HG03066 (cell line): ENCODE data around the gene VPS39.
"Not testable (repeated sequence)": the region's sequence is repeated elsewhere in the genome, so short reads cannot be mapped to it uniquely, and the experiment has no call there.

Experiments
- ATAC-seq: cut with Tn5 transposase; IDR thresholded peaks from one replicate; pipeline ENCODE4 v1.9.1; 2021; ENCODE audit warnings: low read depth; ENCODE audit not compliant: unreplicated experiment

VPS39 gene, protein sequence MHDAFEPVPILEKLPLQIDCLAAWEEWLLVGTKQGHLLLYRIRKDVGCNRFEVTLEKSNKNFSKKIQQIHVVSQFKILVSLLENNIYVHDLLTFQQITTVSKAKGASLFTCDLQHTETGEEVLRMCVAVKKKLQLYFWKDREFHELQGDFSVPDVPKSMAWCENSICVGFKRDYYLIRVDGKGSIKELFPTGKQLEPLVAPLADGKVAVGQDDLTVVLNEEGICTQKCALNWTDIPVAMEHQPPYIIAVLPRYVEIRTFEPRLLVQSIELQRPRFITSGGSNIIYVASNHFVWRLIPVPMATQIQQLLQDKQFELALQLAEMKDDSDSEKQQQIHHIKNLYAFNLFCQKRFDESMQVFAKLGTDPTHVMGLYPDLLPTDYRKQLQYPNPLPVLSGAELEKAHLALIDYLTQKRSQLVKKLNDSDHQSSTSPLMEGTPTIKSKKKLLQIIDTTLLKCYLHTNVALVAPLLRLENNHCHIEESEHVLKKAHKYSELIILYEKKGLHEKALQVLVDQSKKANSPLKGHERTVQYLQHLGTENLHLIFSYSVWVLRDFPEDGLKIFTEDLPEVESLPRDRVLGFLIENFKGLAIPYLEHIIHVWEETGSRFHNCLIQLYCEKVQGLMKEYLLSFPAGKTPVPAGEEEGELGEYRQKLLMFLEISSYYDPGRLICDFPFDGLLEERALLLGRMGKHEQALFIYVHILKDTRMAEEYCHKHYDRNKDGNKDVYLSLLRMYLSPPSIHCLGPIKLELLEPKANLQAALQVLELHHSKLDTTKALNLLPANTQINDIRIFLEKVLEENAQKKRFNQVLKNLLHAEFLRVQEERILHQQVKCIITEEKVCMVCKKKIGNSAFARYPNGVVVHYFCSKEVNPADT

DNA sequence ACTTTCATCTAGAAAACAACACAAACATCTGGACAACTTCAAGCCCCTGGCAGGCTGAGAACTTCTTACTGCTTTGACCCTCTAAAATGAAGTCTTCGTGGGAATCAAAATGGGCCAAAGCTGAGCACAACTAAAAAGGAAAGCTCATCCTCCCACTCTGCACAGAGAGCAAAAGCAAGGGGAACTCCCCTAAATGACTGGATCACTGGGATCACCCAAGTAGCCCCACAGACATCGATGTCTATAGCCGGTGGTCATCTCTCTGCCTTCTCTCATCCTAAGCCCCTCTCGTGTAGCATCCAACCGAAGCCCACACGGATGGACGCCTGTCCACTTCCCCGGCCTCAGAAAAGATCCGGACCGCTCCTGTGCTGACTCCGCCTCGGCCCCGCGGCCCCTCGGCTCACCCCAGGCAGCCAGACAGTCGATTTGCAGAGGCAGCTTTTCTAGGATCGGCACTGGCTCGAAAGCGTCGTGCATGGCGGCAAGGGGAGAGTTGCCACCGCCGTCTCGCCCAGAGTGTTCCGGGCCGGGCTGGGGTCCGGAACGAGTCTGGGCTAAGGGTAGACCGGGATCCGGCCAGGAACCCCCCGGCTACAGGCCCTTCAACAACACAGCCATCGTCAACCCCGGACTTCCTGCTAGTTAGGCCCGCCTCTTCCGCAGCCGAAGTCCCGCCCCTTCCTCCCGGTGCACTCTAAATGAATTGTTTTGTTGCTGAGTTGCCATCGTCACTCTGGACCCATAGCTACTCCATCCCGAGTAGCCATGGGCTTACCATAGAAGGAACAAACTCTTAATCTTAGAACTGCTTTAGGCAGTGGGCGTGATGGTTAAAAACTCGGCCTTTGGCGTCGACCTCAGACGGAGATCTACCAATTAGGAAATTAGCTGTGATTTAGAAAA, at the start of gene VPS39:
Gene VPS39 (minus strand): TSS at position 631 of the 906 bp plus-strand sequence. CDS start 151 bp downstream, at position 480.
- ATAC-seq = peak; percentile 92

DNA sequence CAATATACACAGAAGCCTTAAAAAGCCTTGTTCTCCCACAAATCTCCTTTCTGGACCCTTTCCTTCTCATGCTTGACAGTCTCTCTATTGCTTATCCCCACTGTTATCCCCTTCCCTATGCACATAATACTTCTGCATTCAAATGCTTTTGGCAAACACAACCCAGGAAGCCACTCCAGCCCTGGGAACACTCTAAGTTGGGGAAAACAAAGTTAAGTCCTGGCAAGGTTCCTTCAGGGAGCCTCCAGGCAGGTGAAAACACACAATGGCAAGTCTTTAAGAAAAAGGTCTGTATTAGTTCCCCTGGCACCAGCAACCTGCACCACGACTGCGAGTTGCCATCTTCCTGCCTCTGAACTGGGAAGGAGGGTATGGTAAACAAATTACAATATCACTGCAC, 45.2 kb upstream of the VPS39 start:
- no peak for ATAC-seq

DNA sequence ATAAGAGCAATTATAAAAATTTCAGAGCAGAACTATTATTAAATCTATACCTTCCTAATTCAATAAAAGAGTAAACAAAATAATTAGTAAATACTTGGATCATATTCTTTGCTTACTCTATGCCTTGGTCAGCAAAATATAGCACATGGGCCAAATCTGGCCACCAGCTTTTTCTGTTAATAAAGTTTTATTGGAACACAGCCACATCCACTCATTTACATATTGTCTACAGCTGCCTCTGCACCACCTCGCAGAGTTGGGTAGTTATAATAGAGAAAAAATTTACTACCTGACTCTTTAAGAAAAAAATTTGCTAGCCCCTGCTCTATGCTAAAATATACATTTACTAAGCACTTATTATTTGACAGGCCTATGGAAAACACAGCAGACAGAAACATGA, 32.7 kb upstream of the VPS39 start:
- no peak for ATAC-seq

DNA sequence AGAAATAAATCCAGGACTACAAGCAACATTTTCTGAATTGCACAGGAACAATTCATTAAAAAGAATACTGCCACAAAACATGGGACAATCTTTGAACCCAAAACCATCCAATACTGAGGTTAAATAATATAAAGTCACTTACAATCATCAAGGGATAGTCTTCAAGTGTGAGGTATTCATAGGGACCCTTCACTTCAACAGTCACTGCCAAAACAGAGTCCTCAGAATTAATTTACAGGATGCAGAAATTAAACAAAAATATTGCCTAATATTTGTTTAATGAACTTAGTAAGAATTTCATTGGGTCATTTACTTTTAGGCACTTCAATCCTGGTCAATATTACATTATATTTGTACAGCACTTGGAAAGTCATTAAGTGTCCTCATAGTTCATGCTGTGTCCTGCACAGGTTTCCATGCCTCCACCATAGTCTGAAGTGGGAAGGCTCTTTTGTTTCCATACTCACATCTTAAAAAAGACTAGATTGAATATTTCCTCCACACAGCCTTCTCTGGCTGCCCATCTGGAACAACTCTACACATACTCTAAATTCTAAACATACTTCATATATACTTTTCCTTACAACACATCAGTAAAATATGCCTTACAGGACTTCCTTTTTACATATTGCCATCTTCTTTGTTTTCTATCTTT, 31.6 kb upstream of the VPS39 start:
- ATAC-seq = no peak

DNA sequence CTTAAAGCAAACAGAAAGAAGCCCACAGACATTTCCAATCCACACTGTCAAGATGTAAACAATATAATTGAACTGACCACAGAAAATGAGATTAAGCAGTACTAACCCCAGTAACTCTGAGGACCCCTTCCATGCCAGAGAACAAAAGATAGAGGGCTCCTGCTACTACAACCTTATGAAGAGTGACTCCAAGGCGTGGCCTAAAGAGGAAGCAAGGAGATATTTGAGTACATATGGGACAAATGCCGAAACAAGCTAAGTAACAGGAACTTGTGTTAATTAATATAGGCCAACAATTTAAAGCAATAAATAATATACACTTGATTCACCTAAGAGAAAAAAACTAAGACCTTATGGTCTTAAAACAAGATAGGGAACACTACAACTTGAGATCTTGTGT, 25.0 kb upstream of the VPS39 start:
- no peak for ATAC-seq

DNA sequence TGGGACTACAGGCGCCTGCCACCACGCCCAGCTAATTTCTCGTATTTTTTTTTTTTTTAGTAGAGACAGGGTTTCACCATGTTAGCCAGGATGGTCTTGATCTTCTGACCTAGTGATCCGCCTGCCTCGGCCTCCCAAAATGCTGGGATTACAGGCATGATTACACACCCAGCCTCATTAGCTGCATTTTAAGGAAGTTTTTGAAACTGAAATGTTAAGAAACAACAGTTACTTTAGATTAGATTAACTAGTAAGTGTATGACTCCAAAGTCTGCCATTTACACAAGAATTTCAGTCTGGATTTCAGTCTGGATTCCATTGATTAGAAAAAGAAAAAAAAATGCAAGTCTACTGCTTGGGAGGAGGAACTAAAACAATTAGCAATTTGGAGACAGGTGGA, 24.5 kb upstream of the VPS39 start:
- ATAC-seq = no peak

DNA sequence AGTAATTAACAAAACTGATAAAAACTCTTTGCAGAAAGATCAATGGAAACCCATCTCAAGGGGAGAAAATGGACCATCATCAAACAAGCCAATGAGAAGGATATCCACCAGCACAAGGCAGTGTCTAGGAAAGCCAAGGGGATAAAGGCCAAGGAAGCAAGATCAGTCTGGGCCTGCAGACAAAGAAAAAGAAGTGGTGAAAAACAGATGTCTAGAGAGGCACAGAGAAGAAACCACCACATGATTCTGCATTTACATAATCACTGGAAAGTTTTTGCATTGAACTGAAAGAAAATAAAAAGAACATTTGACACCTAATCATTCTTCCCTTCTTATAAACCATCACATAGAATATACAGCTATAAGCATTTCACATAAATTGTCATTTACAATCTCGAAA, 23.0 kb upstream of the VPS39 start:
- no peak for ATAC-seq

DNA sequence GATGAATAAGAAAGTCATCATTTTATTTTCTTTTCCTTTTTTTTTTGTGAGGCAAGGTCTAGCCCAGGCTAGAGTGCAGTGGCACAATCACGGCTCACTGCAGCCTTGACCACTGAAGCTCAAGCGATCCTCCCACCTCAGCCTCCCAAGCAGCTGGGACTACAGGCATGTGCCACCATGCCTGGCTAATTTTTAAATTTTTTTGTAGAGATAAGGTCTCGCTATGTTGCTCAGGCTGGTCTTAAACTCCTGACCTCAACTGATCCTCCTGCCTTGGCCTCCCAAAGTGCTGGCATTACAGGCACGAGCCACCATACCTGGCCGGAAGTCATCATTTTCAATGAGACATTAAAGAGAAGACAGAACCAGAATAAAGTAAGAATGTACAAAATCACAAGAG, 20.9 kb upstream of the VPS39 start:
- not testable (repeated sequence) for ATAC-seq

DNA sequence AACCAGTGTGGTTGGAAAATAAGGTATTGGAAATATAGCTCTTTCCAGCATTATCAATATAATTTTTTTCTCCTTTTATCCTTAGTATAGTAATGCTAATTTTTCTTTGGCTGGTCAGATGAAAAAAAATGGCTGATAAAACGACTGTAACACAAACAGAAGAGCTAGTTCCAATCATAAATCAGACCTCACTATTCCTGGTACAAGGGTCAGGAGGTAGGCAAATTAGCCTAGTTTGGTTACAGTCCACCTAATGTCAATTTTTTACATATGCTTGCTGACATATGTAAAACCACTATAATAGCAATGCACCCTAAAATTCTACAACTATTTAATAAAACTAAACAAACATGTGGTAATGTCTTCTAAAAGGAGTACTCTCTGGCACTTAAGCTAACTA, 19.9 kb upstream of the VPS39 start:
- no peak for ATAC-seq

DNA sequence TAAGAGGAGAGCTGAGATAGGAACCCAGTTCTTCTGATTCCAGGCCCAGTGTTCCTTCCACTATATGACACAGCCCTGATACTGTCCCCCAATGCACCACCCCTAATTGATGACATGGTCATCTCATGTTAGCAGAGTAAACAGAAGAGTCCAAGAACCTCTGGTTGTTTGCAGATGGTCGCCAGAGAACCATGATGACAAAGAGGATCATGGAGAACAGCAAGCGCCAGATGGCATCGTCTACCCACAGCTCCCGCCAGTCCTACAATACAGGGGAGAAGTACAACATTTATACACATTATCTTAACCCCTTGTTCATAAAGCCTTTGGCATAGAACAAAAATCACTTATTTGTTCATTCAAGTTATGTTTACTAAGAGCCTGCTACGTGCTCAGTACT, 18.5 kb upstream of the VPS39 start:
- ATAC-seq = no peak

DNA sequence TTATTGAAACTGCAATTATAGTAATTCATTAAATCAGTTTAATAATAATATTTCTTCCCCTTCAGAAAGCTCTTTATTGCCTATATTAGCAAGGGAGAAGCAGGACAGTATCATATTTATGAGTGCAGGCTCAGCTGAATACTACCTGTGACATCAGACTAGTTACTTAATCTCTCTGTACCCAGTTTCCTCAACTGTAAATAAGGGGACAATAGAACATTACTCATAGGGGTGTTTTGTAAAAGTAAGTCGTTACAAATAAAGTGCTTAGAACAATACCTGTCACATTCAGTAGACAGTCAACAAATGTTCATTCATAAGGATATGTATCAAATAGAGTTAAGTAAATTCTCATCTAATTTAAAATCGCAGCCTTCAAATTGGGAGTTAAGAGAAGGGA, 12.1 kb upstream of the VPS39 start:
- no peak for ATAC-seq

DNA sequence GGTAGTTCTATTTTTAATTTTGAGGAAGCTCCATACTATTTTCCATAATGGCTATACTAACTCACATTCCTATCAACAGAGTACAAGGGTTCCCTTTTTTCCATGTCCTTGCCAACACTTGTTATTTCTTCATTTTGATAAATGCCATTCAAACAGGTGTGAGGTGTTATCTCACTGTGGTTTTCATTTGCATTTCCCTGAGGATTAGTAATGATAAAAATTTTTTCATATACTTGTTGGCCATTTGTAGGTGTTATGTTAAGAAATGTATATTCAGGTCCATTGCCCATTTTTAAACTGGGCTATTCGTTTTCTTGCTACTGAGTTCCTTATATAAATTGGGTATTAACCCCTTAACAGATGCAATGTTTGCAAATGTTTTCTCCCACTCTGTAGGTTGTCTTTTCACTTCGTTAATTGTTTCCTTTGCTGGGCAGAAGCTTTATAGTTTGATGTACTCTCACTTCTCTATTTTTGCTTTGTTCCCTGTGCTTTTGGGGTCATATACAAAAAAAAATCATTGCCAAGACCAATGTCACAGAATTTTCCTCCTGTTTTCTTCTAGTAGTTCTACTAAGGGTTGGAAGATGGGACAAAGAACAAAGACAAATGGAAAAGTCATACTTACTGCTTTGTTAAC, 11.0 kb upstream of the VPS39 start:
- ATAC-seq = no peak

DNA sequence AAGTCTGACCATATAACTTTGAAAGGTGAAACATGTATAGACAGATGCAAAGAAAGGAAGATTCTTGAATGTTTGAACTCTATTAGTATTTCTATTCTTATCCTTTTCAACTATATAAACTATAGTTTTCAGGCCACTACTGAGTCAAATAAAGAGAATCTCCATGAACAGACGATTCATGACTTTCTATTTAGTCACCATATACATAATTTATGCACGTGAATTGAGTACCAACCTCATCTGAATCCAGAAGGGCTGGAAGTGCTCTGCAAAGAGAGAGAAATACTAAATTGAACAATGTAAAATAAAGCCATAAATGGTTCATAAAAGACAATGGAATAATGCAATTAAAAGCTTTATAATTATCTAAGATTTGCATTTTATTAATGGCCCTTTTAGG, 9.5 kb upstream of the VPS39 start:
- no peak for ATAC-seq

DNA sequence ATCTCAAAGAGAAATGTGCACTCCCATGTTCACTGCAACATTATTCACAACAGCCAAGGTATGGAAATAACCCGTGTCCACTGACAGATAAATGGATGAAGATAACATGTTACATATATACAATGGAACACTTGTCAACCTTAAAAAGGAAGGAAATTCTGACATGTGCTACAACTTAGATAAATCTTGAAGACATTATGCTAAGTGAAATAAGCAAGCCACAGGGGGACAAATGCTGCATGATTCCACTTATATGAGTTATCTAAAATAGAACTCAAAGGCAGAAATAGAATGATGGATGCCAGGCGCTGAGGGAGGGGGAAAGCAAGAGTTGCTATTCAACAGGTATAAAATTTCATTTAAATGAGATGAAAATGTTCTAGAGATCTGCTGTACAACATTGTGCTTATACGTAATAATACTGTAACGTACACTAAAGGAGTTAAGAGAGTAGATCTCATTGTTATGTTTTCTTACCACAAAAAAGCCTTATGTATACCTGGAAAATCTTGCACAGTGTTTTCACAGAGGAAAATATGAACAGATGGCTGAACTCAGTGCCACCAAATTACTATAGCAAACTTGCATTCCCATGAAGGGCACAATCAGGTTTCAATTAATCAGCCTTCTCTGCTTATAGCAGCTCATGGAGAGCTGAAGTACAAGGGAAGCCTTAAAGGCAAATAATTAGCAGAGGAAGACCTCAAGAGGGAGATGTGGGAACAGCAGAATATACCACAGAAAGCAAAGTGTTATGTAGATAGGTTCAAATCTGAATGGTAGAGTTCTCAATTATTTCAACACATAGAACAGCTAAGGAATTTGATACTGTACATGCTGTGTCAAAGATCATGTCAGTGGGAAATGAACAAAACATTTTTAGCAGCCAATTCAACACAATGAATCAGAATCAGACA, 8.1 kb upstream of the VPS39 start:
- ATAC-seq = no peak

DNA sequence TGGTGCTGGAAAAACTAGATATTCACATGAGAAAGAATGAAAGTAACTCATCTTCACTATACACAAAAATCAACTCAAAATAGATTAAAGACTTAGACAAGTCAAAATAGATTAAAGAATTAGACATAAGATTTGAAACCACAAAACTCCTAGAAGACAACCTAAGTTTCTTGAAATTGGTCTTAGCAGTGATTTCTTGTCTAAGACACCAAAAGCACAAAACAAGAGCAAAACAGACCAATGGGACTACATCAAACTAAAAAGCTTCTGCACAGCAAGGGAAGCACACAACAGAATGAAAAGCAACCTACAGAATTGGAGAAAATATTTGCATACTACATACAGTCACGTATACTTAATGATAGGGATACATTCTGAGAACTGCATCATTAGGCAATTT, 6.5 kb upstream of the VPS39 start:
- no peak for ATAC-seq

DNA sequence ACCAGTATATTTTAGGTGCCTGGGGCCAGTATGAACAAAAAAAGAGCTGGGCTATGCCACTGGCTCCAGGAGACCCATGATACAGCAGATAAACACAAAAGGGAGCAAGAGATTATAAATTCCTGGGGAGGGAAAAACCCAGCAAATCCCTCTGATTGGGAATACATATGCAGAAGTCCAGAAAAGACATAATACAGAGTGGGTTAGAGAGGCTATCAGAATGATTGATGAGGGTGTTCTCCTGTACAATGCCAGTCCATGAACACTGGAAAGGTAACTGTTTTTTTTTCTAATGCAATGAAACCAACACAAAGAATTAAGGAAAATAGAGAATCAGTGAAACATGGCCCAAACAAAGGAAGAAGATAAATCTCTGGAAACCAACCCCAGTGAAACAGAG, 5.4 kb upstream of the VPS39 start:
- ATAC-seq = no peak

DNA sequence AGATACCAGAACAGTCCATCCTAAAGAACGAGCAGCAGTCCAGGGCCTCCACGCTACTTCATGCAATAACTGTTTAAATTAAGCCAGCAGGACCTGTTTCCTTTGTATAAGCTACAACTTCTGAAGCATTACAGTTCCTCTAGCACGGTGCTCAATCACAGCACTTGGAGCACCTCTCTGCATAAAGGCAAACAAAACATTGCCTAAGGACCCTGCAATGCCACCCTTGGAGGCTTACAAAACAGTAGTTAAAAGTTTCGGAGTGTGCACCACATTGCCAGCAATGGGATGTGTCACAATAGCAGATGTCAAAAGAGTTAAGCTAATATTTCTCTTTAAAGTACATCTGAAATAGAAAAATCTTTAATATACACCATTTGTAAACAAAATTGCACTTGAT, 2.6 kb upstream of the VPS39 start:
- ATAC-seq = no peak

DNA sequence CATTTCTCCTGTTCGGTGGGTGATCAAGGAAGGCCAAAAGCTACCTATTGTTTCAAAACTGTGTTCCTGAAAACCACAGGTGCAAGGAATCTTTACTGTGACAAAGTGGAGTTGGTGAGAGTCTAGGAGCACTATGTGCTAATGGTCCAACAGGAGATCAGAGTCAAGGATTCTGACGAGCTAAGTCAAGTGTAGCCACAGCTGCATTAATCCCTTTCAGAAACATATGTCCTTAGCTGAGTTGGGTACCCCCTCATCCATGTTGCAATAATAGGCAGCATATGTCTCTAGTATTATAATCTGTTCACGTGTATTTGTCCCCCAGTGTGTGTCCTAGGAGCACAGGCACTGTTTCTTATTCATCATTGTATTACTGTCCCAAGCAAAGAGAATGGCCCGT, 1.7 kb downstream of the VPS39 start:
- ATAC-seq = no peak

DNA sequence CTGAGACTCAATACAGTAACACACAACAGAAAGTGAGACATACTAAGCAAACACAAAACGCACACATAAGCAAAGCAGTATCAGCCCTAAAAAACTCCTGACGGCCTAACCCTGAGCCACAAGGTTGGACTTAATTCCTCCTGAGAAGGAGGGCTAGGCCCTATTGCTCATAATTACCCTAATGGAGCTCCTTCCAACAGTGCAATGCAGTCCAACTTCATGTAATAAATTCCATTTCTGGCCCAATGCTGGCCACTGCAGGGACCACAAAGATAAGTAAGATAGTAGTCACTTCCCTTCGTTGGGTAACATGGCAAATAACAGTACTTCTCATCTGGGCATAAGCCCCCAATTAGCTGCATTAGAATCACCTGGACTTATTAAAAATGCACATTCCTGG, 4.2 kb downstream of the VPS39 start:
- no peak for ATAC-seq
